HG02642 (cell line): ENCODE measurements around the gene CD6.

Experiments
- ATAC-seq: cut with Tn5 transposase; IDR thresholded peaks from one replicate; pipeline ENCODE4 v1.9.1; 2021; ENCODE audit warnings: mild to moderate bottlenecking; ENCODE audit not compliant: unreplicated experiment, poor library complexity

Gene CD6

GRCh38 chr11:61023966-61024295, 52.5 kb downstream of the CD6 start:
- no peak for ATAC-seq

- ATAC-seq = no peak
Measured at GRCh38 chr11:61024938-61025820, 53.7 kb downstream of the CD6 start.

DNA sequence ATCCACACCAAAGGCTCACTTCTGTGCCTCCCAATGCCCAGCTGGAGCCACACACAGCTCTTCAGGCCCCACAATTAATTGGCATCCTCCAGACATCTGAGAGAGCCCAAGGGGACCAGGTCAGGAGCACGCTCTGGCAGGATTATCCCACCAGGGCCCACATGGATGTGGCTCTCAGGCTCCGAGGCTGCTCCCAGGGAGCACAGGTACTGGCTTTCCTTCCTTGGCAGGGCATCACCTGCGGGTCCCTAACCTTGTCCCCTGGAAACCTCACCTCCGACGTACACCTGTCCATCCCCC, 54.3 kb downstream of the CD6 start:
- ATAC-seq = no peak

DNA sequence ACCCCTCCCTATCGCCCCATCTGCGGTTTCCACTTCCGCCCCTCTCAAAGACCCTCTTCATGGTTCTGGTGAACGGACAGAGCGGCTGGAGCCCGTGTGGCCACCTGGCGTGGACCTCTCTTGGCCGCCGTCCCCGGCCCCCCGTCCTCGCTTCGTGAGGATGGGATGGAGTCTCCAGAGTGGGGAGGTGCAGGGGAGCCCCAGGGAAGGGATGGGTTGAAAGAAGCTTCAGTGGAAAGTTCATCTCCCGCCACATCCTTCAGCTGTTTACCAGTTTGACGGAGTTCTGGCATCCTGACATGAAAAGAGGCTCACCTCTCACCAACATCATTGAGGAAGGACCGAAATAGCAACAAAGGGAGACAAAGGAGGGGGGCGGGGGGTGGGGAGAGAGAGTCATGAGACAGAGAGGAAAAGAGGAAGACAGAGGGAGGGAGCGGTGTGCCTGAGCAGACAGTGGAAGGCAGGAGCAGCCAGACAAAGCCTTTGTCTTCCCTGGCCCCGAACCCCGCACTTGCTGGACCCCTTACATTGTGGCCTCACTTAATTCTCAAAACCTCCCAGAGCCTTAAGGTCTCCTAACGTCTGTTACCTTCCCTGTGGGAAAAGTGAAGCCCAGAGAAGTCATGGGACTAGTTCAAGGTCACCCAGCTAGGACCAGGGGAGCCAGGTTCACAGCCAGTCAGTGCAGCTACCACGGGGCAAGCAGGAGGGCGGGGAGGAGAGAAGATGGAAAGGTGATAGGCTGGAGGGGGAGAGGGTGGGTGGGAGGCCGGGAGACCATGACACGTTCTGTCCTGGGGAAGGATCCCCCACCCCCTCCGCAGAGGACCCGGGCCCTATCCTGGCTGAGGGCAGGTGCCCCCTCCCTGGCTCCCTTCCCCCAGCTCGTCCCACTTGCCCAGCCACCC, 54.9 kb downstream of the CD6 start:
- no peak for ATAC-seq

DNA sequence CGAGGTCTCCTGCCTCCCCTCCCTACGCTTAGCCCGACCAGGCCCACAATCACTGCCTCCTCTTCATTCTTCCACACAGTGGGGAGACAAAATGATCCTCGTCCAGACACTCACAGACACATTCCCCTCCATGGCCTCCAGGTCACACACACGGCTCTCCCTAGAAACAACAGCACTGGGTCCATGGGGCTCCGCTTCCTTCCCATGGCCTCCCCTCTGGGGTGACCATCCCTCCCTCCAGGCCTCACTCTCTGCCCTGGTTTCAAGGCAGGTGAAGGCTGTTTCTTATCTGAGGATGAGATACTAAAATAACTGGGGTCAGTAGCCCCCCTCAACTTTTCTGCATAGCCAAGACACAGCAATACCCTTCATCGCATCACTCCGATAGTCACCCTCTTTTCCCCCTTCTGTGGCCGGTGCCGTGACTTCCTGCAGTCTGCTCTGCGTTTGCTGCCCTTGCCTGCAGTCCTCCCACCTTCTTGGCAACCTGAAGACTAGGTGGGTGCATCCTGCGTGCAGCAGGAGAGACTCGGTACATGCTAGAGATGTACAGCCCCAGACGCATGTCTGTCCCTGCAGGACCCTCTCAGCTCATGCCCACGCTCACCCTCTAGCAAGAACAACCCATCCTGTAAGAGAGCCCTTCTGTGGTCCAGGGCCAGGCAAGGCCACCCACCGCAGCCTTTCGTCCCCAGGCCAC, 55.8 kb downstream of the CD6 start:
- ATAC-seq = no peak

DNA sequence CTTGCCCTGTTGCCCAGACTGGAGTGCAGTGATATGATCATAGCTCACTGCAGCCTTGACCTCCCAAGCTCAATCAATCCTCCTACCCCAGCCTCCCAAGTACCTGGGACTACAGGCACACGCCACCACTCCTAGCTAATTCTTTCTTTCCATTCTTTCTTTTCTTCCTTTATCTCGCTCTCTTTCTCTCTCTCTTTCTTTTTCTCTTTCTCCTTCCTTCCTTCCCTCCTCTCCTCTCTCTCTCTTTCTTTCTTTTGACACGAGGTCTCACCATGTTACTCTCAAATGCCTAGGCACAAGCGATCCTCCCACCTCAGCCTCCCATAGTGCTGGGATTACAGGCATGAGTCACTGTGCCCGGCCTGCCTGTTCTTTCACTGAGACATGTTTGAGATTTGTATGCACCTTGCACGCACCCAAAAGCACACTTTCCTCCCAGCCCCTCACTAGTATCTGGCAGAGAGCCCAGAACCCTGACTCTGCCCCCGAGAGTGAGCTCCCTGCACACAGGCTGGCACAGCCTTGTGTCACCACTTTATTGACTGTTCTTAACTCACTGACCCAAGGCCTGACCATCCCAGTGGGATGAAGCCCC, 56.8 kb downstream of the CD6 start:
- peak; percentile 91 for ATAC-seq

DNA sequence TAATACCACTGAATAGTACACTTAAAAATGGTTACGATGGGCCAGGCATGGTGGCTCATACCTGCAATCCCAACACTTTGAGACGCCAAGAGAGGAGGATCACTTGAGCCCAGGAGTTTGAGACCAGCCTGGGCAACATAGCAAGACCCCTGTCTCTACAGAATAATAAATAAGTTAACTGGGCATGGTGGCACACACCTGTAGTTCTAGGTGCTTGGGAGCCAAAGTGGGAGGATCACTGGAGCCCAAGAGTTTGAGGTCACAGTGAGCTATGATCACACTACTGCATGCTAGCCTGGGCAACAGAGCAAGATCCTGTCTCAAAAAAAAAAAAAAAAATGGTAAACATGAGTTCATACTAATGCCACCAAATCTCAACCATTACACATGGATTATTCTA, 61.3 kb downstream of the CD6 start:
- ATAC-seq = no peak

GRCh38 chr11:61033417-61033816, 61.9 kb downstream of the CD6 start:
- no peak for ATAC-seq

GRCh38 chr11:61034111-61034510, 62.6 kb downstream of the CD6 start:
- no peak for ATAC-seq

DNA sequence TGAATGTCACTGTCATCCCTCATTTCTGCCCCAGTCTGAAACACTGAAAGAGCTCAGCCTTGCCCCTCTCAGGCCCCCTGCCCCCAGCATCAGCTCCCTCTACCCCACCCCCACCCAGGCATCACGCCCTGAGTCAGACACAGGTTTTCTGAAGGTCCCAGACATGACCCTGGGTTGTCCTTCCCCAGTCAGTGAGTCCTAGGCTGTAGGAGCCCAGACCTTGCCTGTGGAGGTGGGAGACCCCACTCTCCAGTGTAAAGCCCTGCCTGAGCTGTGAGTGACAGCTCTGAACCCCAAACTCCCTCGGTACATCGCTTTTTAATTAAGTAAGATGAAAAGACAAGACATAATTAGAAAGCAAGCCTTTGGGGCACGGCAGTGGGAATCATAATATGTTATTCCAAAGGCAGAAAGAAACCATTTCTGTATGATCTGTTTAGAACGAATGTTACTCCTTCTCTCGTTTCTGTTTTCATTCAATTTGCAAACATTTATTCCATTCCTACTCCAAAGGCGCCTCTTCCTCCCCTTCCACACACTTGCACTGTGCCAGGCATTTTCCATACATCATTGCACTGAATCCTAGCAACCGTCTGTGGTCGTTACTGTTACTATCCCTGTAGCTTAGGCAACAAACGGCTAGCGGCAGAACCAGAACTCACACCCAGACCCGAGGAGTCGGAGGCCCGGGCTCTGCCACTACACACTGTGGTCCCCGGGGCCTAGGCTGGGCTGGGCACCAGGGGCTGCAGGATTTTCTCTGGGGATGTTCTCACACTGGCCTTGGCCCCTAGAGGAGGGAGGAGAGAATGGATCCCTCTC, 63.4 kb downstream of the CD6 start:
- no peak for ATAC-seq

DNA sequence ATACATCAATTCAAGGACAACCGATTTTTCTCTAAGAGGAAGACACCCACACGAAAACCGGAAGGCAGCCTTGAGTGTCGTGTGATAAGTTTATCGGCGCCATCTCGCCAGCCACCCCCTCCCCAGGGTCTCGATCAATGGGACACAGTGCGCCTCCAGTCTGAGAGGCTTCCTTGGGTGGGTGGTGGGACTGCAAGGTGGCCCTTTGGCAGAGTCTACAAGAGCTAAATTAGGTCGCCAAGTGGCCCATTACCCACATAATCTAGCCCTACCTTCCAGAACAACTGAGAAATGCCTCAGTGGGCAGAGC, 64.0 kb downstream of the CD6 start:
- ATAC-seq = no peak

DNA sequence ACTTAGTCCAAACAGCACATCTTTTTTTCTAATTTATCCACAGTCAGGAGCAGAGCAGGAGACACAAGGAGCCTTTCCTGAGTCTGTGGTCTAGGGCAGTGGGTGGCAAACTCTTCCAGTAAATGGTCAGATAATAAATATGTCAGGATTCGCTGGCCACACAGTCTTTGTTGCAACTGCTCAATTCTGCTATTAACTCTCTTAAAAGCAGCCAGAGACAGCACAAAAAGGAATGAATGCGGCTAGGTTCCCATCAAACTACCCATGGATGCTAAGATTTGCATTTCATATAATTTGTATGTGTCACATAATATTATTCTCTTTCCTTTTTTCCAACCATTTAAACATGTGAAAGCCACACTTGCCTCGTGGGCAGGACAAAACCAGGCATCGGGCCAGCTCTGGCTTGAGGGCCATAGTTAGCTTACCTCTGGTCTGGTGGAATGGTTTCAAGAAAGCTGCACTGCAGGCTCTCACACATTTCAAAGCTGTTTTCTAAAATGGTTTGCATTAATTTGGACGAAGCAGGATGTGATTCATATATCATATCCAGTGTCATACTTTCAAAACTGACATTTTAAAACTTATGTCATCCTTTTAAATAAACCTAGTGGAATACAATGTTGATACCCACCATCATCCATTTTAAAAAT, 66.1 kb downstream of the CD6 start:
- ATAC-seq = no peak

GRCh38 chr11:61039916-61040315, 68.4 kb downstream of the CD6 start:
- no peak for ATAC-seq

DNA sequence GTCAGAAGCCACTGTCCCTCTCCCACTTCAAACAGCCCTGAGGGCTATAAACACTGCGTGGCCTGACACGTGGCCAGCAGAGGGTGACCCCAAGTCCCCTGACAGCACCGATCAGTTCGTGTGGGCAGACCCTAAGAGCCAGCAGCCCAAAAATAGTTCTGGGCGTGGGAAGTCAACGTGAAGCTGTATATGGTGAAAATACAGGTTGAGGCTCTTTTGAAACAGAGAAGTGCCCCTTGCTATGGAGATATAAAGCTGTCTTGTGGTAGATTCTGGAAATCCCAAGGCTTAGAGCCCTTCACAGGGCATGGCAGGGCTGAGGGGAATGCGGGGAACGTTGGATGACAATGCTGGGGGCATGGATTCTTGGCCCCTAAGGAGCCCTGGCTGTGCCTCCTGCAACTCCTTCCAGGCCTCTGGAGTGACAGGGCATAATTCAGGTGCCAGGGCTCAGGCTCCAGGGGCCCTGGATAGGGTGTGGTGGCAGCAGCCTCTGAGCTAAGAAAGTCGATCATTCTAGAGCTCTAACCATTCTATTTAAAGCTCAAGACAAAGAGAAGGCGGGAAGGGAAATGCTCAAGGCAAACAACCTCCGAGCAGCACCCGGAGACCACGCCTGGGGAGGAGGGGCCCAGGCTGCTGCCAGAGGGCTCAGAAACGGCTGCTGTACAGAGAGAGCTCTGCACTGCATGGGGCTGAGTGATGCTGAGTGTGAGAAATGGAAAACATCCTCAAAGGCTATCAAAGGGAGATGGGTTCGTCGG, 70.5 kb downstream of the CD6 start:
- peak; percentile 91 for ATAC-seq

- ATAC-seq = no peak
Measured at GRCh38 chr11:61042537-61042936, 71.1 kb downstream of the CD6 start.

- no peak for ATAC-seq
Measured at GRCh38 chr11:61042961-61043540, 71.6 kb downstream of the CD6 start.

DNA sequence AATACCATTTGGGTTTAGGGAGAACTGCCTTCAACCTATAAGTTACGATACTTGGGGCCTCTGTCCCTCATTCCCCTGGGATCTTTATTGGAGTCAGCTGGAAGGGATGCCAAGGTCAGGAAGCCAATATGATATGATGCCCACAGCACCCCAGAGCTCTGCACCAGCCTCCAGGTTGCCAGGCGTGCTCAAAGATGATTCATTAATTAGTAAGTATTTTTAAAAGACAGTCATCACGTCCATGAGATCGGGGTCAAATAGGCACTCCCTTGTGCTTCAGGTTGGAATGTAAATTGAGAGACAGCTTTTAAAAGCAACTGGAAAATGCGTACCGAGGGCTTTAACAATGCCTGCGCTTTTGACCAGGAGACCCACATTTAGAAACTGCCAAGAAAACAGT, 73.8 kb downstream of the CD6 start:
- ATAC-seq = no peak

DNA sequence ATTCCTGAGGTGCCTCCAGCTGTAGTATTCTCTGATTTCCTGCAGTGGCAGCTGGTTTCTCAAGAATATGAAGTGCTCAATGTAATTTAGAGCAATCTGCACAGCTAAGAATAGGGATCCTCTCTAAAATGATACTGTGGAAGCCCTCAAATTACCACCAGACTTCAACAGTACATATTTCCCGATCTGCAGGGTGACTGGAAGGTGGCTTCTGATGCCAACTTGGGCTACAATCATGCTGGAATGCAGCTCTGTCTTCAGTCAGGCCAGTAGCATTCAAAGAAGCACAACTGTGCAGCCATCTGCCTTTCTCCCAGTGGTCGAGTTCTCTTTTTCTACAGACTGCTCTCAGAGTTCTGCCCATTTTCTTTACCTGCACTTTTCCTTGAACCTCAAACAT, 75.4 kb downstream of the CD6 start:
- no peak for ATAC-seq
